ENCODE data around the gene KCNMB2. TPM values are rescaled to one million over a fixed set of nuclear protein-coding genes. Genes with fewer than 3 reads are reported as not detected.

The KCNMB2 gene
- total and polyA plus RNA-seq, 8 donors: 0.48 to 3.7 (median 1.8) TPM; not detected in 4

DNA sequence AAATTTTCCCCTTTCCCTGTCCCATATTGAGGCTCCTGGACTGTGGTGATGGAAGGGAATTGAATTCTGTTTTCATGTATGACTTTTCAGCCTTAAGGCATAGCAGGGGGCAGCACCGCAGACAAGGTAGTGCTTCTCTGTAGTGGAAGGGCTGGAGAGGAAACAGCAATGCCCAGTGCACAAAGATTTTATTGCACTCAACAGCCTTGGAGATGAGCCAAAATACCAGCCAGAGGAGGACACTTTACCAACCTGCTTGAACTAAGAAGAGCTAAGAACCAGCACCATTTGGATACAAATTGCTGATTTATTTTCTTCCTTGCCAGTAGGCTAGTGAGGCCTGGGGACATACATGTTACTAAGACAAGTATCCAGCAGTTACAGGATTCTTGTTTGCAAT, 98.7 kb downstream of the KCNMB2 start:
- Histone ChIP-seq H3K27ac (no peak overlapping the region), H3K4me1 (no peaks in the 10 kb centered on the region), H3K9me3 (peaks cover 0 to 6% (median 2%) of the 10 kb centered on the region in 4 donors), H3K36me3 (no peaks in the 10 kb centered on the region), H3K4me3 (no peak overlapping the region), H3K27me3 (no peaks in the 10 kb centered on the region)
- no peak for DNase-seq
- no peak for TF ChIP-seq POLR2AphosphoS5 (IDR thresholded peaks at IDR 0.05)
- TF ChIP-seq, protein P1, sequence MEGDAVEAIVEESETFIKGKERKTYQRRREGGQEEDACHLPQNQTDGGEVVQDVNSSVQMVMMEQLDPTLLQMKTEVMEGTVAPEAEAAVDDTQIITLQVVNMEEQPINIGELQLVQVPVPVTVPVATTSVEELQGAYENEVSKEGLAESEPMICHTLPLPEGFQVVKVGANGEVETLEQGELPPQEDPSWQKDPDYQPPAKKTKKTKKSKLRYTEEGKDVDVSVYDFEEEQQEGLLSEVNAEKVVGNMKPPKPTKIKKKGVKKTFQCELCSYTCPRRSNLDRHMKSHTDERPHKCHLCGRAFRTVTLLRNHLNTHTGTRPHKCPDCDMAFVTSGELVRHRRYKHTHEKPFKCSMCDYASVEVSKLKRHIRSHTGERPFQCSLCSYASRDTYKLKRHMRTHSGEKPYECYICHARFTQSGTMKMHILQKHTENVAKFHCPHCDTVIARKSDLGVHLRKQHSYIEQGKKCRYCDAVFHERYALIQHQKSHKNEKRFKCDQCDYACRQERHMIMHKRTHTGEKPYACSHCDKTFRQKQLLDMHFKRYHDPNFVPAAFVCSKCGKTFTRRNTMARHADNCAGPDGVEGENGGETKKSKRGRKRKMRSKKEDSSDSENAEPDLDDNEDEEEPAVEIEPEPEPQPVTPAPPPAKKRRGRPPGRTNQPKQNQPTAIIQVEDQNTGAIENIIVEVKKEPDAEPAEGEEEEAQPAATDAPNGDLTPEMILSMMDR (IDR thresholded peaks at IDR 0.05): no peak
- TF ChIP-seq POLR2A (IDR thresholded peaks at IDR 0.05): no peak
- TF ChIP-seq EP300 (IDR thresholded peaks at IDR 0.05): no peak
- intact Hi-C loops (cut with DNase I; ENCODE audit: low total_unique reads): no loop called here
- WGBS, 5 donors: 0 to 84% (median 0%) methylated on average over 1 of the region's 1 CpG

DNA sequence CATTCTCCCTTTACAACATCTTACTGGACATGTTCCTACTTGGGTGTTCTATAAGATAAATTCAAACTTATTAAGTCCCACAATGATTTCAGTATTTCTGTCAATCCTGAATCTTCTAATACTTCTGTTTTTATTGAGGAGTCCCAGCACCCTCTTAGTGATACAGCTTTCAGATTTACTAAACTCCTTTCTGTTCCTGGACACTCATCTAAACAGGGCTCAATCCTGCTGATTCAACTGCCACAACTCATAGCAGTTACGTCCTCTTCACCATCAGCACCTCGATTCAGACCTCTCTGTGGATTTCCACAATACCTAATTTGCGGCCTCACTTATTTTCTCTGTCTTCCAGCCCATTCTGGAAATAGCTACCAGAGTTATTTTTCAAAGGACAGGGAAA, 101.6 kb downstream of the KCNMB2 start:
- Histone ChIP-seq H3K36me3 (no peaks in the 10 kb centered on the region), H3K4me3 (no peak overlapping the region), H3K4me1 (no peaks in the 10 kb centered on the region), H3K27ac (no peak overlapping the region), H3K9me3 (peaks cover 0 to 6% (median 2%) of the 10 kb centered on the region in 4 donors), H3K27me3 (no peaks in the 10 kb centered on the region)
- no peak for DNase-seq
- 79 to 88% (median 84%) methylated on average over 3 of the region's 3 CpGs for WGBS, 5 donors
- intact Hi-C loops (cut with DNase I; ENCODE audit: low total_unique reads): no loop called here
- TF ChIP-seq, protein P1 (IDR thresholded peaks at IDR 0.05): no peak
- no peak for TF ChIP-seq POLR2AphosphoS5 (IDR thresholded peaks at IDR 0.05)
- no peak for TF ChIP-seq POLR2A (IDR thresholded peaks at IDR 0.05)
- no peak for TF ChIP-seq EP300 (IDR thresholded peaks at IDR 0.05)

DNA sequence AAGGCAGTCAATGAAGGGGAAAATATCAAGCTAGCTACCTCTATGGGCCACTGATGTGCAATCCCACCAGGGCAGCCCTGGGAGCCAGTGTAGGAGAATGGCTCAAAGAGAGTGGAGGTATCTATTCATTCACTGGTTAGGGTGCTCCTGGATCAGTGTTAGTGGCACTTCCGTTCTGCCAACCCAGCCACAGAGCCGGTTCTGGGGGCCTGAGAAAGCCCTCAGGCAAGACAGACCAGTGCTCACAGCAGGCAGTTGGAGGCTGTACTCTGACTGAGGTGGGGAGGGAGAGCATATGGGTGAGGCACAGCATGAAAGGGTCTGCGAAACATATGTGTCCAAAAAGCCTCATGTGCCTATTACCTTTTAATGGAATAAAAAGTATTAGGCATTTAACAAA, 109.3 kb downstream of the KCNMB2 start:
- DNase-seq: no peak
- Histone ChIP-seq H3K27me3 (no peaks in the 10 kb centered on the region), H3K36me3 (no peaks in the 10 kb centered on the region), H3K9me3 (peaks cover 0 to 5% (median under 1%) of the 10 kb centered on the region in 4 donors), H3K4me3 (no peak overlapping the region), H3K4me1 (no peaks in the 10 kb centered on the region), H3K27ac (no peak overlapping the region)
- 73 to 88% (median 78%) methylated on average over 3 of the region's 3 CpGs for WGBS, 5 donors
- intact Hi-C loops (cut with DNase I; ENCODE audit: low total_unique reads): no loop called here
- TF ChIP-seq, protein P1 (IDR thresholded peaks at IDR 0.05): no peak
- no peak for TF ChIP-seq EP300 (IDR thresholded peaks at IDR 0.05)
- no peak for TF ChIP-seq POLR2A (IDR thresholded peaks at IDR 0.05)
- no peak for TF ChIP-seq POLR2AphosphoS5 (IDR thresholded peaks at IDR 0.05)

DNA sequence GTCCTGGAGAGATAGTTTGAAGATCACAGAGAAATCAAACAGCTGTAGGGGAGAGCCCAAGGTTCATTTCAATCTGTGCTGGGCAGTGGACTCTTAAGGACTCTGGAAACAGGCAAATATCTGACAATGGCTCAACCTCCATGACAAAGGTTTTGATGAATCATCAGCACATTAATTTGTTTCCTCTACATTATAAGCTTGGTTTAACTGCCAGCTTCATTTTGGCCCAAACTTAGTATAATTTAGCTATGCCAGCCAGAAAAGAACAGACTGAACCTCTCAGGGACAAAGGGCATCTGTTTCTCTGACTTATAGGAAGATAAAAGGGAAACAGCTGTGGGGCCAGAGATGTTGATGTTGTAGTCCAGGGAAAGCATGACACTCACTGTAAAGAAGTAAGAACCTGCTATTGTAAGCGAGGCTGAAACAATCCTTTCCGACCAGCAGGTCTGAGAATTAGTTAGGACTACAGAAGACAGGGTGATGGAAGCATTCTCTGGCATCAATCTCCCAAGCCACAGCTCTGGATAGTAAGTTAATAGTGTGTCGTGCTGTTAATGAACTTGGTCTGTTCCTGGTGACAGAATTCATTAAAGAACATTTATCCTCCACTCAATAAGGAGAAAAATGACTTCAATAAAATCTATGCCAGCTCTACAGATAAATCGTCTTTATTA, 110.1 kb downstream of the KCNMB2 start:
- no peak for TF ChIP-seq EP300 (IDR thresholded peaks at IDR 0.05)
- TF ChIP-seq POLR2A (IDR thresholded peaks at IDR 0.05): no peak
- TF ChIP-seq, protein P1 (IDR thresholded peaks at IDR 0.05): no peak
- no peak for TF ChIP-seq POLR2AphosphoS5 (IDR thresholded peaks at IDR 0.05)
- H3K4me3 ChIP-seq: no peak overlapping the region
- H3K27me3 ChIP-seq: no peaks in the 10 kb centered on the region
- H3K27ac ChIP-seq: no peak overlapping the region
- peaks cover 0 to 12% (median 3%) of the 10 kb centered on the region in 4 donors for H3K9me3 ChIP-seq
- no peaks in the 10 kb centered on the region for H3K4me1 ChIP-seq
- intact Hi-C loops (cut with DNase I; ENCODE audit: low total_unique reads): no loop called here
- H3K36me3 ChIP-seq: no peaks in the 10 kb centered on the region
- peak in 1 of 2 donors; percentile 20 for DNase-seq
- 65 to 72% (median 68%) methylated on average over 4 of the region's 4 CpGs for WGBS, 5 donors

Data from stomach (tissue), 9 donors.